HG02623 (cell line): ENCODE results near the gene CAND2.
A peak's percentile ranks its signal among the peaks of the same experiment; 100 is the strongest.

Experiments
- ATAC-seq: cut with Tn5 transposase; IDR thresholded peaks from one replicate; pipeline ENCODE4 v1.9.1; 2021; ENCODE audit warnings: moderate library complexity; ENCODE audit not compliant: unreplicated experiment

CAND2 gene

DNA sequence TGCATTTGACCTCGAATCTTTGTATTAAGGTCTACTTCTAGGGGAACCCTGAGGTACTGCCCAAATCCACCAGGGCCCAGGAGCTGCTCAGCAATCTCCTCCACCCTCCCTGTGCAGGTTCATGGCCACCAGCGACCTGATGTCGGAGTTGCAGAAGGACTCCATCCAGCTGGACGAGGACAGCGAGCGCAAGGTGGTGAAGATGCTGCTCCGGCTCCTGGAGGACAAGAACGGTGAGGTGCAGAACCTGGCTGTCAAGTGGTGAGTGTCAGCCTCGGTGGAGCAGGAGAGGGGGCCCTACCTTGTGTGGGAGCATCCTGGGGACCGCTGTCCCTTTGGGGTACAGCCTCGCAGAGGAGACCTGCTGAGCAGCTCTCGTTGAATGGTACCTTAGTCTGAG is 6.9 kb downstream of the CAND2 start:
- ATAC-seq, result no peak

DNA sequence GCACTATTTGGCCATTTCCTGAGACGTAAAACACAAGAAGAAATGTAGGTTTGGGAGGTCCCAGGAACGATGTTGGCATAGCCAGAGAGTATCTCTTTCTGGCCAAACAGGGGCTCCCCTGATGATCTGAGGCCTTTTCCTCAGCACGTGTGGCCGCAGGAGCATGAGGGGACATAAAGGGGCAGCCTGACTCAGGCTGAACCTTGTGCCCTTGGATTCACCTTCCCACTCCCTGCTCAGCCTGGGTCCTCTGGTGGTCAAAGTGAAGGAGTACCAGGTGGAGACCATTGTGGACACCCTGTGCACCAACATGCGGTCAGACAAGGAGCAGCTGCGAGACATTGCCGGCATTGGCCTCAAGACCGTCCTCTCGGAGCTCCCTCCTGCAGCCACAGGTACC is 10.6 kb downstream of the CAND2 start:
- ATAC-seq, result no peak

DNA sequence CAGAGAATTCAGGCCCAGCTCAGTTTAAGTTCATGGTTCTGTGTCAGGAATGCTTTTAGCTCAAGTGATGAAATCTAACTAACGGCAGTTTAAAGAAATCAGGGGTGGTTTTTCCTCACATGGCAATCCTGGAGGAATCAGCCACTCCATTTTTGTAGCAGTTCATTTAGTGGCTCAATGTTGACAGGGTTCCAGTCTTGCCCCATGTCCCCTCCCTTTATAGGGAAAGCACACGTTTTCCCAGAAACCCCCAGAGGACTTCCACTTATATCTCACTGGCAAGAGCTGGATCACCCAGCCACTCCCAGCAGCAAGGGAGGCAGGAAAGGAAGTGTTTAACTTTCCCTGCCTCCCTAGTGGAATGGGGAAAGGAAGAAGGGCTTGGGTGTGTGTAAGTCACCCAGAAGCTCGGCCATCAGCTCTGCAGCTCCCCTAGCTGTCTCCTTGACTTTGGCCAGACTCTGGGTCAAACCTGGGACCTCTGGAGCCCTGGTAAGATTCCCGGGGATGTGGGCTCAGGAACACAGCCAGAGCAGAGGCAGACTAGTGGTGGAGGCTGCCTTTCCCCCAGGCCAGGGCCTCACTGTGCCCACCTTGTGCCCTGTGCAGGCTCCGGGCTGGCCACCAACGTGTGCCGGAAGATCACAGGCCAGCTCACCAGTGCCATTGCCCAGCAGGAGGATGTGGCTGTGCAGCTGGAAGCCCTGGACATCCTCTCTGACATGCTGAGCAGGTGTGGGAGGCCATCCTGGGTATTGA is 11.3 kb downstream of the CAND2 start:
- ATAC-seq, result no peak

DNA sequence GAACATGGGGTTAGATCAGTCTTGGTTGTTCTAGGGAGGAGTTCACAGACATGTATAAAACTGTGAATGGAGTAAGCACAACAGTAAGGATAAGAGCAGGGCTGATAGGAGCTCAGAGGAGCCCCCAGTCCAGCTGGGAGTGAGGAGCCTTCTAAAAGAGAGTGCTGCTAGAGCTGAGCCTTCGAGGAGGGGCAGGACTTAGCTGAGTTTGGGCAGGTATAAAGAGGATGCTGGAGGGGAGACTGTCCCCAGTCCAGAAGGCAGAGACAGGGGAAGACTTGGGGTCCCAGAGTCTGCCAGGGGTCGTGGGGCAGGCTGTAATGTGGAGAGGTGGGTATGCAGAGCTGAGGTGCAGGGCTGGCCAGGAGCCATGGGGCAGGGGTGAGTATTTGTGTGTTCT is 12.1 kb downstream of the CAND2 start:
- ATAC-seq, result no peak

DNA sequence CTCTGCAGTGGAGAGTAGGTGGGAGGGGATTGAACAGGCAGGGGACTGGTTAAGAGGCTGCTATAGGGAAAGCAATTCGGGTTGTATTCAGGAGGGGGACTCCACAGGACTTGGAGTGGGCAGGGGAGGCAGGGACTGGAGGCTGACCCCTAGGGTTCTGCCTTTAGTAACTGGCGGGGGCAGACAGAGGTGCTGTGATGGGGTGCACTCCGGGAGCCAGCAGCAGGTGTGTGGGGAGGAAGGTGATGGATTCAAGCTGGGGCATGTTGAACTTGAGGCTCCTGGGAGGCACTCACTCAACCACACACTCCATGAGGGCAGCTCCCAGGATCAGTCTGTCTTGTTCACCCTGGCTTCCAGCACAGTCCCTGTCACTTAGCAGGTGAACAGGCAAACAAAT is 12.5 kb downstream of the CAND2 start:
- no peak for ATAC-seq

DNA sequence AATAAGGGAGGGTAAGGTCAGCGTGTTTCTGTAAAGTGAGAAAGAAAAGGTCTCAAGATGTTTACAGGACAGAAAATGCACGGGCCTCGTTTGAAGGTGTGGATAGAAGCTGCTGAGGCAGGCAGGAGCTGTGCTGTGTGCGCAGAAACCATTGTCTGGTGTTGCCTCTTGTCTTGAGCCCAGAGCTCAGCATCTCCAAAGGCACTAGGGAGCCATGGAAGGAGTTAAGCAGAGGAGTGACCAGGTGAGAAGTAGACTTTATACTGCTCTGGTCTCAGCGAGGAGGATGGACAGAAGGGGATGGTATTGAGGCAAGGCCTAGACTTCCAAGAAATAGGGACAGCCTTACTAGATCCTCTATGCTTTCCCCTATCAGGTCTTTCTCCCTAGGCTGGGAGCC is 13.0 kb downstream of the CAND2 start:
- ATAC-seq, result no peak

DNA sequence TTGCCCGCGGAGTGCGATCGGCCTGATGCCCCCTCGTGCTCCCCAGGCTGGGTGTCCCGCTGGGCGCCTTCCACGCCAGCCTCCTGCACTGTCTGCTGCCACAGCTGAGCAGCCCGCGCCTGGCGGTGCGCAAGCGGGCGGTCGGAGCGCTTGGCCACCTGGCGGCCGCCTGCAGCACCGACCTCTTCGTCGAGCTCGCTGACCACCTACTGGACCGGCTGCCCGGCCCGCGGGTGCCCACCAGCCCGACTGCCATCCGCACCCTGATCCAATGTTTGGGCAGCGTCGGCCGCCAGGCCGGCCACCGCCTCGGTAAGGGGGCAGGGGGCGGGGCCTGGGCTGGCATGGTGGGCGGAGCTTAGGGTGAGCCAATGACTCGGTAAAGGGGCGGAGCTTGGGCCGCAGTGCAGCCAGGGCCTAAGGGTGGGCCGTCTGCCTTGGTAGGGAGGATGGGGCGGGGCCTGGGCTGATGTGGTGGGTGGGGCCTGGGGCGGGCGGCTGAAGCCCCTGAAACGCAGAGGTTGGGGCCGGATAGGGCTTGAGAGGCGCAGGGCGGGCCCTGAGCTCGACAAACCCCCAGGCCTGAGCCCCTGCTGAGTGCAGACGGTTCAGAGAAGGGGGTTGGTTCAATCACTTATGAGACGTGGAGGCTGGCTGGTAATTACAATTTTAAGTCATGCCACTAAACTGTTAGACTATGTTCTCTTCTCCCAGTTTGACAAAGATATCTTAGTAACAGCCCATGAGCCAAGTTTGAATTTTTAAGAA is 13.7 kb downstream of the CAND2 start:
- ATAC-seq, result peak; percentile 99

DNA sequence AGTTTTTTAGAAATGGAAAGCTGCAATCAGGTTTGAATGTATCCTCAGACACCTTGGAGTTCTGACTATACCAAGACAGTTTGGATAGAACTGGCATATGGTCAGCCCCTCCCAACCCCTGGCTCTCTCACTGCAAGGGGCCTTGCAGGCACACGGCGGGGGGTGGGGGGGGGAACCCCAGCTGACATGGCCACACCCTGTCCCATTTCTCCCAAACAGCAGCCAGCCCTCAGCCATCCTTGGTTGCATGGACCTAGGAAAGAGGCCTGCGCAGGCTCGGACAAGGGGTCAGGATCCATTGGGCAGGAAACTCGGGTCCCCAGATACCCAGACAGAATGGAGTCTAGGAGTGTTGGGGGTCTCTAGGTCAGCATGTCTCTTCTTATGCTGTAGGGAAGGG is 14.5 kb downstream of the CAND2 start:
- ATAC-seq, result no peak

DNA sequence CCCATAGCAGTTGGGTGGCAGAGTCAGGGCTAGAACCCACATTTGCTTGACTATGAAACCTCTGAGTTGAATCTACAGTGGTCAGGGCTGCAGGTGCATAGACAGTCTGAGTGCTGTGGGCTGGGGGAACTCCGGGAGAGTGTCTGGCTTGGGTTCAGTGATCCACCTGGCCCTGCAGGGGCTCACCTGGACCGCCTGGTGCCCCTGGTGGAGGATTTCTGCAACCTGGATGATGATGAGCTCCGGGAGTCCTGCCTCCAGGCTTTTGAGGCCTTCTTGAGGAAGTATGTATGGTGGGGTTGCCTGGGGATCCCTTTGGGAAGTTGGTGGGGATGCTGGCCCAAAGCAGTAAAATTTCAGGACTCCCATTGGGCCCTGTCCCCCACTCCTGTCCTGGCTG is 16.3 kb downstream of the CAND2 start:
- ATAC-seq, result no peak

DNA sequence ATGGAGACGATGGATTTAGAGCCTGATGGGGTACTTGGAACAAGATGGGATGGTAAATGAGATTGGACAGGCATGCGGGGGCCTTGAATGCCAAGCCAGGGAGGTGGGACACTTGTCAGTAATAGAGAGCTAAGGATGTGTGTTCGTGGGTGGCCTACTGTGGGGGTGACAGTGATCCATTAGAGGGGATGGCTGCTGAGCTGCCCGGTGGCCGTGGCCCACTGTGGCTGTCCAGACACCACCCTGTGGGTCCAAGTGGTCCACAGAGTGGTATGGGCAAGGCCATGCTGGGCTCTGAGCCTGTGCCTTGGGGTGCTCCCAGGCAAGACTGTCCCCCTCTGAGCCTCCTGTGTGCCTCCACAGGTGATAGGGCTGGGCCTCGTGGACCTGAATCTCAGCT is 17.5 kb downstream of the CAND2 start:
- ATAC-seq, result no peak

DNA sequence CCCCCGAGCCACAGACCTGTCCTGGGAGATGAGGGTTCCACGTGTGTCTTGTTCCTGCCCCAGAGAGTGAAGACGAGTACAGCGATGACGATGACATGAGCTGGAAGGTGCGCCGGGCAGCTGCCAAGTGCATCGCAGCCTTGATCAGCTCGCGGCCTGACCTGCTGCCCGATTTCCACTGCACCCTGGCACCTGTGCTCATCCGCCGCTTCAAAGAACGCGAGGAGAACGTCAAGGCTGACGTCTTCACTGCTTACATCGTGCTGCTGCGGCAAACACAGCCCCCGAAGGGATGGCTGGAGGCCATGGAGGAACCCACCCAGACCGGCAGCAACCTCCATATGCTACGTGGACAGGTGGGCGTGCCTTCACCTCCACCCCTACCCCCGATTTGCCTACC is 18.6 kb downstream of the CAND2 start:
- no peak for ATAC-seq

DNA sequence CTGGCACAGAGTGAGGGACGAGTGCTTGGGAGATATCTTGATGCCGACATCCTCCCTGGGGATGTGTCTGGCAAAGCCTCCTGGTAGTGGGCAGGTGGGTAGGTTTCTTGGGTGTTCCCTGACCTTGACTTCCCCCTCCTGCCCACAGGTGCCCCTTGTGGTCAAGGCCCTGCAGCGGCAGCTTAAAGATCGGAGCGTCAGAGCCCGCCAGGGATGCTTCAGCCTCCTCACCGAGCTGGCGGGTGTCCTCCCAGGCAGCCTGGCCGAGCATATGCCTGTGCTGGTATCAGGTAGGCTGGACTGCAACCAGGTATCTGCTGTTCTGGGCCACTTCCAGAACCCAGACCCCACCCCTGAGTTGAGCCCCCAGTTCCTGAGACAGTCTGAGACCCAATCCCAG is 19.2 kb downstream of the CAND2 start:
- no peak for ATAC-seq

DNA sequence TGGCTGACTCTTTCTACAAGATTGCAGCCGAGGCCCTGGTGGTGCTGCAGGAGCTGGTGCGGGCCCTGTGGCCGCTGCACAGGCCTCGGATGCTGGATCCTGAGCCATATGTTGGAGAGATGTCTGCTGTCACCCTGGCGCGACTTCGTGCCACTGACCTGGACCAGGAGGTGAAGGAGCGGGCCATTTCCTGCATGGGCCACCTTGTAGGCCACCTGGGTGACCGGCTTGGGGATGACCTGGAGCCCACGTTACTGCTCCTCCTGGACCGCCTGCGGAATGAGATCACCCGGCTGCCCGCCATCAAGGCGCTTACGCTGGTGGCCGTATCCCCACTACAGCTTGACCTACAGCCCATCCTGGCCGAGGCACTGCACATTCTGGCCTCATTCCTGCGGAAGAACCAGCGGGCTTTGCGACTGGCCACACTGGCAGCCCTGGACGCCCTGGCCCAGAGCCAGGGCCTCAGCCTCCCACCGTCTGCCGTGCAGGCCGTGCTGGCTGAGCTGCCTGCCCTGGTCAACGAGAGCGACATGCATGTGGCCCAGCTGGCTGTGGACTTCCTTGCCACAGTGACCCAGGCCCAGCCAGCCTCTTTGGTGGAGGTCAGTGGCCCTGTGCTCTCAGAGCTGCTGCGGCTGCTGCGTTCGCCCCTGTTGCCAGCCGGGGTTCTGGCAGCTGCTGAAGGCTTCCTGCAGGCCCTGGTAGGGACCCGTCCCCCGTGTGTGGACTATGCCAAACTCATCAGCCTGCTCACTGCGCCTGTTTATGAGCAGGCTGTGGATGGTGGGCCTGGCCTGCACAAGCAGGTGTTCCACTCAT is 20.3 kb downstream of the CAND2 start:
- ATAC-seq, result no peak

DNA sequence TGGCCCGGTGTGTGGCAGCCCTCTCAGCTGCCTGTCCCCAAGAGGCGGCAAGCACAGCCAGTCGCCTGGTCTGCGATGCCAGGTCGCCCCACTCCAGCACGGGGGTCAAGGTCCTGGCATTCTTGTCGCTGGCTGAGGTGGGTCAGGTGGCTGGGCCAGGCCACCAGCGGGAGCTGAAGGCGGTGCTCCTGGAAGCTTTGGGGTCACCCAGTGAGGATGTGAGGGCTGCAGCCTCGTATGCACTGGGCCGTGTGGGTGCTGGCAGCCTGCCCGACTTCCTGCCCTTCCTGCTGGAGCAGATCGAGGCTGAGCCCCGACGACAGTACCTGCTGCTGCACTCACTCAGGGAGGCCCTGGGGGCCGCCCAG is 20.8 kb downstream of the CAND2 start:
- no peak for ATAC-seq

DNA sequence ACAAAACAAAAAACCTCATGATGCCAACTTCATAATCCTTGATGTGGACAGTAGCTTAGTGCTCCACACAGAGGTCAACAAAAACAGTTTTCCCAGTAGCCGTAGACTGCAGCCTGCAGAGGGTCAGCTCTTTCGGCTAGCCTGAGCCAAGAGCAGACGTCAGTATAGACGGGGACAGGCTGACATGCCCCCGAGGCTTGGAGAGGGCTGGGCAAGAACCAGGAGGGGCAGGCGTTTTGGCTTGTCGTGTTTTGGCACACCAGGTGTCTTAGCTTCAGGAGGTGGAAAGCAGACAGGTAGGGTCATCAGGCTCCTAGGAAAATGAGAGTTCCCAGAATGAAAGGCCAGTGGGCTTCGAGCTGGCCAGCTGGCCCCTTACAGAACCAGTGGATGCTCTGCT is 21.8 kb downstream of the CAND2 start:
- no peak for ATAC-seq

DNA sequence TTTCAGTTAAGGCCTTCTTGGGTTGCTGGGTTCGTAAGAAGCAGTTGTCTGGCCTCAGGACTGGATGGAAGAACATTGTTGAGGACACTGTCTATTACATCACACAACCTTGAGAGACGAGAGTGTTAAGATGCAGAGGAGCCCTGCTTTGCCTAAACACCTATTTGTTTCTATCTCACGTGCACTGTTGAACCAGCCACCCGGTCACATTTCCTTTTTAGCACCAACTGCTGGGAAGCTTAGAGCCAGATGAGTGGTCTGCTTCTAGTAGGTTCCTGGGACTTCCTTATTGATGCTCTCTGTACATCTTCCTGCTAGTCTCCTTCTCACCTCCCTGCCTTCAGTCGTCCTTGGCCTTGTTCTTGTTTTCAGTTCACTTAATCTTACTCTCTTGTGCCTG is 22.3 kb downstream of the CAND2 start:
- ATAC-seq, result no peak

DNA sequence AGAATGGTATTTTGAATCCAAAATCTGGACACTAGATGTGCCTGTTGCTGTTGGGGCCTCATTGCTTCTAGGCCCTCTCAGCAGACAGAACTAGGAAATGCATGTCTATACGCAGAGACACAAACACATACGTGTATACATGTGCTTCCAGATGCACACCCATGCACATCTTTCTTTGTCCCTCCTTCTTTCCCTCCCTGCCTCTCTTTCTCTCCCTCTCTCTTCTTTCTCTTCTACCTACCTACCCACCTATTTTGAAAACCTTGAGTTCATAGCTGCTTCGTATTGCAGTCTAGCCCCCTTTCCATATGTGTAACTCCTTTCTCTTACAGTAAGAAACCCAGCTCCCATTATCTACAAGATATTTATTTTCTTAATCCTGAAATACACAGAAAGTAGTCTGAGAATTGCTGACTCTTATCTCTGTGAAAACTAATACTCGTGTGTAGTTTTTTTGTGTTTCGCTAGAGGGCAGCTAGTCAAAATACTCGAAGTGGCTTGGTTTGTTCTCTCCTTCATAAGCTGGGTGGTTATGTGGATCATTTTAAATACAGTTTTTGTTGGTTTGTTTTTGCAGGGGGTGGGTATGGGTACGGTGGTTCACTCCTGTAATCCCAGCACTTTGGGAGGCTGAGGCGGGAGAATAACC is 26.4 kb downstream of the CAND2 start:
- no peak for ATAC-seq

DNA sequence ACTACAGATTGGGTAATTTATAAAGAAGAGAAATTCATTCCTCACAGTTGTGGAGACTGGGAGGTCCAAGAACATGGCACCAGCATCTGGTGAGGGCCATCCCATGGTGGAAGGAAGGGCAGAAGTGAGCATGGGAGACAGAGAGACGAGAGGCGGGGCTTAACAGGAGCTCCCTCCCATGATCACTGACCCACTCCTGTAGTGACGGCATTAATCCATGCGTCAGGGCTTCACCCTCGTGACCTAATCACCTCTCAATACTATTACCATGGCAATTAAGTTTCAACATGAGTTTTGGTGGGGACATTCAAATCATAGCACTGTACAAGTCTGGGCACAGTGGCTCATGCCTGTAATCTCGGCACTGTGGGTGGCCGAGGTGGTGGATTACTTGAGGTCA is 27.8 kb downstream of the CAND2 start:
- no peak for ATAC-seq

DNA sequence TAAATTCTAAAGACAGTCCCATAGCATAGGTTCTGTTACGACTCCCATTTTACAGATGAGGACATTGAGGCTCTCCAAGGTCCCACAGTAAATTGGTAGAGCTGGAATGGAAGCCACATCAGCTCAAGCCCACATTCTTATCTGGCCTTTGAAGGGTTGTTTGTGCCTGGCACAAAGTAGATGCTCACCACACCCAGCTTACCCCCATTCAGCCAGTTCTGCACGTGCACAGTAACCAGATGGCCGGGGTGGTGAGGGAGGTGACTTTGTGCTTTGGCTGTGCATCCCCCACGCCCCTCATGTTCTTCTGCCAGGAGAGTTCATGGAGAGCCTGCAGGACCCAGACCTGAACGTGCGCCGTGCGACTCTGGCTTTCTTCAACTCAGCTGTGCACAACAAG is 28.7 kb downstream of the CAND2 start:
- ATAC-seq, result no peak

DNA sequence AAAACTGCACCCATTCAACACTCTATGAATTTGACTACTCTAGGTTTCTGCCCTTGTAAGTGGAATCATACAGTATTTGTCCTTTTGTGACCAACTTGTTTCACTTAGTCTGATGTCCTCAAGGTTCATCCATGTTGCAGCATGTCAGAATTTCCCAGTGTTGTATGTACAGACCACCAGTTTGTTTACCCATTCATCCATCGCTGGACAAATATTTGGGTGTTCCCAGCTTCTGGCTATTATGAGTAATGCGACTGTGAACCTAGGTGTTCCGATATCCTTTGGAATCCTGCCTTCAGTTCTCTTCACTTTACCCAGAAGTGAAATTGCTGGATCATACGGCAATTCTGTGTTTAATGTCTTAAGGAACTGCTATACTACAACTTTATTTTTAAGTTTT is 32.3 kb downstream of the CAND2 start:
- ATAC-seq, result no peak

DNA sequence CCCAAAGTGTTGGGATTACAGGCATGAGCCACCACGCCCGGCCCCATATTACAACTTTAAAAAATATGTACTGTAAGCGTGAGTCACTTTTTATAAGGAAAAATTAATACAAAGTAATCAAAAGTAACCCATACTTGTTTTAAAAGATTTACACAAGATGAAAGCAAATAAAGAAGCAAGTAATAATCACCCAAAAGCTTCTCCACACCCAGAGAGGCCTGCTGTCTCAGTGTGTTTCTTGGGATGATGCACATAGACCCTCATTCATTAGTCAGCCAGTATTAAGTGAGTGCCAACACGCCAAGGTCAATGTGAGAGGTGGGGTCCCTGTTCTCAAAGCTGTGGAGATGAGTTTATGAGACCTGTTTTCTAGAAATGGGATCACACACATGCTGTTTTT is 32.9 kb downstream of the CAND2 start:
- ATAC-seq, result no peak
